ENCODE results near the gene RAX.
"Not testable (repeated sequence)": the region's sequence is repeated elsewhere in the genome, so short reads cannot be mapped to it uniquely, and the experiment has no call there.

Gene RAX

DNA sequence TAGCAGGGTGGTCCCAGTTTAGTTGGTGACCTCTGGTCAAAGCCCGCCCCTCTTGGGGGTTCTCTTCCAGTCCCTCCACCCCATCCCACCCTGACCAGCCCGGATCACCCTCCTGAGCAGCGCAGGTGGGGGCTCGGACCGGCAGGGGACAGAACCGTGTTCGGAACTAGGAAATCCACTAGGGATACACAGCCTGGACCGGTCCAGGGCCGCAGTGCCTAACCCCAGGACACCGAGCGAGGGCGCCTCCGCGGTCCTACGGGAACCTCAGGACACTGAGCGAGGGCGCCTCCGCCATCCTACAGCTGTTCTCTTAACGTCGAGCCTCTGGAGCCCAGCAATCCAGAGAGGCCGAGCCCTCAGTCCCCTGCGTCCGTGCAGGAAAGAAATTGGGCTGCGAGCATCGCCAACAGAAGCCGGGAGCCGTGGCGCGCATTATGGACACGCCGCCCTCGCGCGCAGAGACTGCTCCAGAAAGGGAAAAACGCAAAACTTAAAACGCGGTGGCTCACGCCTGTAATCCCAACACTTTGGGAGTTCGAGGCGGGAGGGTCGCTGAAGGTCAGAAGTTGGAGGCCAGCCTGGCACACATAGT is 8.5 kb downstream of the RAX start:
- DNase-seq = no peak
- no peaks in the 10 kb centered on the region for H3K4me1 ChIP-seq
- H3K36me3 ChIP-seq = no peaks in the 10 kb centered on the region
- TF ChIP-seq, protein P1, sequence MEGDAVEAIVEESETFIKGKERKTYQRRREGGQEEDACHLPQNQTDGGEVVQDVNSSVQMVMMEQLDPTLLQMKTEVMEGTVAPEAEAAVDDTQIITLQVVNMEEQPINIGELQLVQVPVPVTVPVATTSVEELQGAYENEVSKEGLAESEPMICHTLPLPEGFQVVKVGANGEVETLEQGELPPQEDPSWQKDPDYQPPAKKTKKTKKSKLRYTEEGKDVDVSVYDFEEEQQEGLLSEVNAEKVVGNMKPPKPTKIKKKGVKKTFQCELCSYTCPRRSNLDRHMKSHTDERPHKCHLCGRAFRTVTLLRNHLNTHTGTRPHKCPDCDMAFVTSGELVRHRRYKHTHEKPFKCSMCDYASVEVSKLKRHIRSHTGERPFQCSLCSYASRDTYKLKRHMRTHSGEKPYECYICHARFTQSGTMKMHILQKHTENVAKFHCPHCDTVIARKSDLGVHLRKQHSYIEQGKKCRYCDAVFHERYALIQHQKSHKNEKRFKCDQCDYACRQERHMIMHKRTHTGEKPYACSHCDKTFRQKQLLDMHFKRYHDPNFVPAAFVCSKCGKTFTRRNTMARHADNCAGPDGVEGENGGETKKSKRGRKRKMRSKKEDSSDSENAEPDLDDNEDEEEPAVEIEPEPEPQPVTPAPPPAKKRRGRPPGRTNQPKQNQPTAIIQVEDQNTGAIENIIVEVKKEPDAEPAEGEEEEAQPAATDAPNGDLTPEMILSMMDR (IDR thresholded peaks at IDR 0.05; ENCODE audit: low read depth, low read length) = no peak
- peaks cover 68% of the 10 kb centered on the region for H3K27me3 ChIP-seq
- H3K9me3 ChIP-seq = no peaks in the 10 kb centered on the region
- H3K4me3 ChIP-seq (ENCODE audit: low read depth, low read length) = no peak overlapping the region

DNA sequence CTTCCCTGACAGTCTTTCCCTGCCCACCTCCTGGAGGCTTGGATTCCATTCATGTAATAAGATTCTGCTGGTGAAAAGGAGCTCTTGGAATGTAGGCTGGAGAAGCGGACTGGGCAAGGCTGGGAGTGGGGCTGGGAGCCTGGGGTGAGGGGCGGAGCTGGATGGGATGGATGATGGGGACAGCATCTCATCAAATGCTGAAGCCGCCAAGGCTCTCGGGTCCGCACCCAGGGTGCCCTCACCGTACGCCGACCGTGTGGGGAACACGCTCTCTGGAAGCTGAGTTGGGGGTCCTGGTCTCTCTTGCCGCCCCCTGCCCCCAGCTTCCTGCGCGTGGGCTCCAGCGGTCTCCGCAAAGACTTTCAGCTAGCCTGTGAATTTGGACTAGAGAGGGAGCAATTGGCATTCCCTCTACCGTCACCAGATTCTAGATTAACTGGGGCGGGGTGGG is 9.1 kb downstream of the RAX start:
- DNase-seq = no peak
- no peak overlapping the region for H3K4me3 ChIP-seq (ENCODE audit: low read depth, low read length)
- H3K9me3 ChIP-seq = no peaks in the 10 kb centered on the region
- H3K36me3 ChIP-seq = no peaks in the 10 kb centered on the region
- peaks cover 62% of the 10 kb centered on the region for H3K27me3 ChIP-seq
- TF ChIP-seq, protein P1 (IDR thresholded peaks at IDR 0.05; ENCODE audit: low read depth, low read length) = no peak
- no peaks in the 10 kb centered on the region for H3K4me1 ChIP-seq

DNA sequence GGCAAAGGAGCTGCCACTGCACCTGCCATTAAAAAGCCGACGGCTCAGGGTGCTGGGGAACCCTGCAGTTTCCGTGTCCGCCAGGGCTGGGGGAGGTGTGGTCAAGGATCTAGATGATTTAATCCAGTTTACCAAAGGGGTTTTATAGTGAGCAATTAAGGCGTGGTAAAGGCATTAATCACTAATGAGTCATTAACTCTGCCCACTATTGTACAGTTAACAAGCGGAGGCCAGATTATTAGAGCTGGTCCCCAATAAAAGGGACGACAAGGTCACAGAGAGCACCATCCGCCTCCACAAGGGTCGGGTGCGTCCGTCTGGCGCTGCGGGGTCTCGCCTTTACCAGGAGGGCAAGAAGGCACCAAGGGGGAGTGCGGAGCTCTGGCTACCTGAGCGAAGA is 9.6 kb downstream of the RAX start:
- Histone ChIP-seq H3K4me1 (no peaks in the 10 kb centered on the region), H3K4me3 (ENCODE audit: low read depth, low read length) (no peak overlapping the region), H3K36me3 (no peaks in the 10 kb centered on the region), H3K27me3 (peaks cover 57% of the 10 kb centered on the region), H3K9me3 (no peaks in the 10 kb centered on the region)
- no peak for DNase-seq
- TF ChIP-seq, protein P1 (IDR thresholded peaks at IDR 0.05; ENCODE audit: low read depth, low read length) = no peak

DNA sequence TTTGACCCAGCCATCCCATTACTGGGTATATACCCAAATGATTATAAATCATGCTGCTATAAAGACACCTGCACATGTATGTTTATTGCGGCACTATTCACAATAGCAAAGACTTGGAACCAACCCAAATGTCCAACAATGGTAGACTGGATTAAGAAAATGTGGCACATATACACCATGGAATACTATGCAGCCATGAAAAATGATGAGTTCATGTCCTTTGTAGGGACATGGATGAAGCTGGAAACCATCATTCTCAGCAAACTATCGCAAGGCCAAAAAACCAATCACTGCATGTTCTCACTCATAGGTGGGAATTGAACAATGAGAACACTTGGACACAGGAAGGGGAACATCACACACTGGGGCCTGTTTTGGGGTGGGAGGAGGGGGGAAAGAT is 11.0 kb downstream of the RAX start:
- not testable (repeated sequence) for H3K9me3 ChIP-seq; H3K4me3 ChIP-seq (ENCODE audit: low read depth, low read length); H3K4me1 ChIP-seq; DNase-seq; H3K36me3 ChIP-seq
- H3K27me3 ChIP-seq = peaks cover 43% of the 10 kb centered on the region

DNA sequence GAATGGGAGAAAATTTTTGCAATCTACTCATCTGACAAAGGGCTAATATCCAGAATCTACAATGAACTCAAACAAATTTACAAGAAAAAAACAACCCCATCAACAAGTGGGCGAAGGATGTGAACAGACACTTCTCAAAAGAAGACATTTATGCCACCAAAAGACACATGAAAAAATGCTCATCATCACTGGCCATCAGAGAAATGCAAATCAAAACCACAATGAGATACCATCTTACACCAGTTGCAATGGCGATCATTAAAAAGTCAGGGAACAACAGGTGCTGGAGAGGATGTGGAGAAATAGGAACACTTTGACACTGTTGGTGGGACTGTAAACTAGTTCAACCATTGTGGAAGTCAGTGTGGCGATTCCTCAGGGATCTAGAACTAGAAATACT is 11.4 kb downstream of the RAX start:
- peaks cover 39% of the 10 kb centered on the region for H3K27me3 ChIP-seq
- not testable (repeated sequence) for H3K9me3 ChIP-seq; H3K4me3 ChIP-seq (ENCODE audit: low read depth, low read length); H3K4me1 ChIP-seq; DNase-seq; H3K36me3 ChIP-seq

DNA sequence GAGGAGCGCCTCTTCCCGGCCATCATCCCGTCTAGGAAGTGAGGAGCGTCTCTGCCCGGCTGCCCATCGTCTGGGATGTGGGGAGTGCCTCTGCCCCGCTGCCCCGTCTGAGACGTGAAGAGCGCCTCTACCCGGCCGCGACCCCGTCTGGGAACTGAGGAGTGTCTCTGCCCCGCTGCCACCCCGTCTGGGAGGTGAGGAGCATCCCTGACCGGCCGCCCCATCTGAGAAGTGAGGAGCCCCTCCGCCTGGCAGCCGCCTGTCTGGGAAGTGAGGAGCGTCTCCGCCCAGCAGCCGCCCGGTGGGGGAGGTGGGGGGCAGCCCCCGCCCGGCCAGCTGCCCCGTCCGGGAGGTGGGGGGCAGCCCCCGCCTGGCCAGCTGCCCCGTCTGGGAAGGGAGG is 17.8 kb downstream of the RAX start:
- not testable (repeated sequence) for H3K27me3 ChIP-seq; H3K4me1 ChIP-seq; H3K36me3 ChIP-seq; H3K9me3 ChIP-seq; H3K4me3 ChIP-seq (ENCODE audit: low read depth, low read length); DNase-seq

DNA sequence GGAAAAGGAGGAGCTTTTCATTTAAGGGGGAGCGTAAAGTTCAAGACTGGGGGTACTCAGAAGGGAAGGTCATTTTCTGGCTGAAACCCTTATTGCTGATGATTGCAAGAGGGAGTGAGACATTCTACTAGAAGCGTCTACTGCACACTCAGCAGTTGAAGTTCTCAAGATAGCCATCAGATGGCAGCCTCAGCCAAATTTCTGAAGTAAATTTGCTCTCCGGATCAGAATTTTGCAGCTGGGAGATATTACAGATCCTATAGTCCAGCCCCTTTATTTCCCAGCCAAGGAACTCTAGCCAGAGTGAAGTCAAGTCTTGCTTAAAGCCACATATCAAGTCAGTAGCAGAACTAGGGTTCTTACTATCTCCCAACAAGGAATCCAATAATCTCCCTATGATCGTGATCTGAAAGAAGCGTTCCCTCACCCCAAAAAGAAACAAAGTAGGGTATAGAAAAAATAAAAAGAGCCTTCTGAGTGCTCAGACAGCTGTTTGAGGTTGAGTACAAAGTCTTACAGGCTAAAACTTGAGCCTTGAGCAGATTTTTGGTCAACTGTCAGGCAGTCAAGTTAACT is 24.0 kb downstream of the RAX start:
- no peaks in the 10 kb centered on the region for H3K9me3 ChIP-seq
- H3K27me3 ChIP-seq = peaks cover 12% of the 10 kb centered on the region; the same call in 1 of the 2 replicates
- no peaks in the 10 kb centered on the region for H3K36me3 ChIP-seq
- TF ChIP-seq, protein P1 (IDR thresholded peaks at IDR 0.05; ENCODE audit: low read depth, low read length) = peak; percentile 66
- H3K4me1 ChIP-seq = no peaks in the 10 kb centered on the region
- DNase-seq = peak; percentile 42
- H3K4me3 ChIP-seq (ENCODE audit: low read depth, low read length) = no peak overlapping the region

Measured in BE2C (cell line).